Stimulated activated CD8-positive, alpha-beta memory T cell treated with anti-CD3 and anti-CD28 coated beads, Interleukin-12 subunit alpha, Interleukin-12 subunit beta, amount 100 ng/mL, for 4 hours (primary cell): Measurements from ENCODE around the gene RSRC1.
A peak's percentile ranks its signal among the peaks of the same experiment; 100 is the strongest.
"Not testable (repeated sequence)": the region's sequence is repeated elsewhere in the genome, so short reads cannot be mapped to it uniquely, and the experiment has no call there.

Experiments used
- DNase-seq: peaks from one replicate; pipeline ENCODE4 v3.0.0-alpha.2; 2020; ENCODE audit warnings: low read depth

Gene RSRC1, protein sequence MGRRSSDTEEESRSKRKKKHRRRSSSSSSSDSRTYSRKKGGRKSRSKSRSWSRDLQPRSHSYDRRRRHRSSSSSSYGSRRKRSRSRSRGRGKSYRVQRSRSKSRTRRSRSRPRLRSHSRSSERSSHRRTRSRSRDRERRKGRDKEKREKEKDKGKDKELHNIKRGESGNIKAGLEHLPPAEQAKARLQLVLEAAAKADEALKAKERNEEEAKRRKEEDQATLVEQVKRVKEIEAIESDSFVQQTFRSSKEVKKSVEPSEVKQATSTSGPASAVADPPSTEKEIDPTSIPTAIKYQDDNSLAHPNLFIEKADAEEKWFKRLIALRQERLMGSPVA

DNA sequence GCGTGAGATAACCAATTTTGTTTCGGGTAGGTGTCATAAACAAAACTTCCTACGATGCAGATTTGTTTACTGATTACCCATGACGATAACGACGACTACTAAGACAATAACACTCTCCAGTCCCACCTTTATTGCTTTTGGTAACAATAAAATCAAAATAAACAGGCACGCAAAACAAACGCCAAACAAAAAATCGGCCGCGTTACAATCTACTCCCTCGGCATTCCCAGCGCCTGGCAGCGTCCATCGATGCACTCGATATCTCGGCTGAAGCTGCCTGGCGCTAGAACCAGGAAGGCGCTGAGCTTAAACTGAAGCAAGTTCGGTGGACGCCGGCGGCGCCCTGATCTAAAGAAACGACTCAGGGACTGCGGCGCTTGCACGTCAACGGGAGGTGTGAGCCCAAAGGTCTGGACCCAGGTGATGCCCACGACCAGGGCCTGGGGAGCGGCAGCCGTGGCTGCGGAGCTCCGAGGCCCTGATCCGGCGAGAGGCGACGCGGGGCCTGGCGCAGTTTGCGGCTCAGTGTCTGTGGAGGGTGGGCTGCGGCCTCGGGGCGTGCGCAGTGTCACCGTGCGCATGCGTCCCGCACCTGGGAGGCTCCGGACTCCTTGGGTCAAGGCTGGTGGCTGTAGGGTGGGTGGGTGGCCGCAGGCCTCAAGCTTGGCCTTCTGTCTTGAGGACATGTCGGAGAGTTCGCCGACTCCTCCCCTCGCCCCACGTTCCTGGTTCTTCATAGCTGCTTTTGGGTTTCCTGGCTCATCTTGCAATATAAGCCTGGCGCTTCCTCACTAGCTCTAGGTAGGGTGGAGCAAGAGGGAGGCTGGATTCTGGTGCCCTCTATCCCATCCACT lies at the start of gene RSRC1:
Gene RSRC1, plus strand, starts transcription at position 286 of the 854 bp plus-strand sequence. CDS start 12,016 bp downstream, outside the sequence.
- peak; percentile 57 for DNase-seq

DNA sequence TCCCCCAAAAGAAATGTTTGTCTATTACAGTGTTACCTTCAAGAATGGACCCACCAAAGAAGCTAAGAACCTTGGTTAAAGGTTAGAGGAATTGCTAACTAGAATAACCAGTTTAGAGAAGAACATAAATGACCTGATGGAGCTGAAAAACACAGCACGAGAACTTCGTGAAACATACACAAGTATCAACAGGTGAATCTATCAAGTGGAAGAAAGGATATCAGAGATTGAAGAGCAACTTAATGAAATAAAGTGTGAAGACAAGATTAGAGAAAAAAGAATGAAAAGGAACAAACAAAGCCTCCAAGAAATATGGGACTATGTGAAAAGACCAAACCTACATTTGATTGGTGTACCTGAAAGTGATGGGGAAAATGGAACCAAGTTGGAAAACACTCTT lies 44.3 kb upstream of the RSRC1 start:
- DNase-seq, result not testable (repeated sequence)

DNA sequence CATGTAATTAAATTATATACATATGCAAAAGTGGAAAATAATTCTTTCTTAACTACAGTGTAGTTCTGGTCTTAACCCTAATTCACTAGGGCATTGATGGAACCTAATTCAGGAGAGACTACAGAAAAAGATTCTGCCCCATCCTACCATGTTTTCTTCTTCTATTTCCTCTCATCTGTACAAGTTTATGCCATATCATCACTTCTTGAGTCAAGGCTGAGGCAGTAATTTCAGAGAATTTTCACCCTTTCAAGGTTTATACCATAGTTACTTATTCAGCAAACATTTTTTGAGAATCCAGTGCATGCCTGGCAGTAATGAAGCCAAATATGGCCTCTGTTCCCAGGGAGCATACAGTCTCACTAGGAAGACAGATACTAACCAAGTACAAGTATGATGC lies 37.1 kb upstream of the RSRC1 start:
- no peak for DNase-seq

DNA sequence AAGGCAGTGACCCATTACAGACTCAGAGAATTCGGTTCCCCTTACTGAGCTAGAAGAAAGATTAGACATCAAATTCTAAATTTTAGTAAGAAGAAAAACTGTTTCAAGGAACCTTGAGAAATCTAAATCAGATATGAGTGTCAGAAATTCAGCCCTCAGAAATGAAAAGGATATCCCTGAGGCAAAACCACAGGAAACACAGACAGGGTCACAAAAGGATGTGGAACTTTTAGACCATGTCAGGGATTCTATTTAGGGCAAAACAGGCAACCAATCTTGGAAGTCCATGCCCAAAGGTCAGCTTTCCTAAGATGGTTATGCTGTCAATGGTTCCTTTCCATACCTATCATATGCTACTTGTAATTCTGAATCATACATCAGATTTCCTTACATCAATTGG lies 35.3 kb upstream of the RSRC1 start:
- DNase-seq, result no peak

DNA sequence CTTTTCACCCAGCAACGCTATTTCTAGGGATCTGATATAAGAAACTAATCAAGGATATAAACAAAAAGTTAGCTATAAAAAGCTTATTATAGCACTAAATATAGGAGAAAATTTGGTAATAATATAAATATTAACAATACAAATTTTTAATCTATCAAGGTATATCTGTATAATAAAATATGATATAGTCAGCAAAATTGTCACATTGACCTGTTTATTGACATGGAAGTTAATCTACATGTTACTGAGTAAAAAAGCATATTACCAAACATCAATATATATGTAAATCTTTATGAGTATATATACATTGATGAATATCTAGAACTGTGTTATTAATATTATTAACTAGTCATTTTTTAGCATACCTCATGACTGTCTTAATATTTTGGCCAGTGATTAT lies 30.3 kb upstream of the RSRC1 start:
- no peak for DNase-seq

DNA sequence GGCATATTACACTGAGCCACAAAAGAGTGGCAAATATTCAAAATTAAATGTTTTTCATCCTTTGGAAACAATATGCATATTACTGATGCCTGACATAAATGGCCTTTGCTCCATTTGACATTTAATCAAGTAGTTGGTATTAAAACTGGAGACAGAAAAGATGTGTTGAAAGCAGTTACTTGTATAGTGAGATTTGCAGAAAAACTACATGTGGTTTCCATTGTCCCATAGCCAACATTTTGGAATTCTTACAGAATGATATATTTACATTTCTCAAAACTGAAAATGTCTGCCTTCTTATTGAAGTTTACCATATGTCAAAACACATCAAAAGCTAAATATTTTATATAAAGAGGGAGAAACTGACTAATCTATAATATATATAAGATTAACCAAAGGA lies 25.2 kb upstream of the RSRC1 start:
- DNase-seq, result no peak

DNA sequence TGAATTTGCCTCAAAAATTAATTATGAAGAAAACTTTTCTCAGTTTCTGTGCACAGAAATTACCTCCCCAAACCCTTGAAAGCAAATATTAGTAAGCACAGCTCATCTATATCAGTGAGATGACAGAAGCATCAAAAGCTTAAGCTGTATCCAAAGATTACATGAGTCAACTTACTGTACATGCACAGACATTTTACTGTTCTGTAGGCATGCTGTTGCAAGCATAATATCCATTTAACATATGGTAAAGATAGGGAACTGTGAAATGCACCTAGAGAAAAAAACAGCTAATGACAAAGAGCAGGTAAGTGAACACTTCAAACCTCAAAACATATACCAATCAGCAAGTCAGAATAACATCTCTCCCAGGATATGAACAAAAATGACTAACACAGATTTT lies 24.5 kb upstream of the RSRC1 start:
- DNase-seq, result no peak

DNA sequence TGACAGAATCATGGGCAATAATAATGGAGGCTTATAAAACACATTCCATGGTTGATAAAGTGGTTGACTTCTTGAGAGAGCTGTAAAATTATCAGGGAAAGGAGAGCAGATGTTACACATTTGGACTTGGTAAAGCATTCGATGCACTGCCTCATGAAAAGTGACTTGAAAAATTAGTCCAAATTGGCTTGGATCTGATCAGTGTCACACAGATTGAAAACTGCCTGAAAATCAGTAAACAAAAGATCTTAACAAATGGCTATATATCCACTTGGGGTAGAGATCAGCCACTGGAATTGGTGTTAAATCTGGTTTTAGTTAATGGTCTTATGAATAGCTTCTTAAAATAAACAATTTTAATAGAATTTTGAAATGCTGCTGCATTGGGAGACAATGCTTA lies 24.0 kb upstream of the RSRC1 start:
- DNase-seq, result no peak

DNA sequence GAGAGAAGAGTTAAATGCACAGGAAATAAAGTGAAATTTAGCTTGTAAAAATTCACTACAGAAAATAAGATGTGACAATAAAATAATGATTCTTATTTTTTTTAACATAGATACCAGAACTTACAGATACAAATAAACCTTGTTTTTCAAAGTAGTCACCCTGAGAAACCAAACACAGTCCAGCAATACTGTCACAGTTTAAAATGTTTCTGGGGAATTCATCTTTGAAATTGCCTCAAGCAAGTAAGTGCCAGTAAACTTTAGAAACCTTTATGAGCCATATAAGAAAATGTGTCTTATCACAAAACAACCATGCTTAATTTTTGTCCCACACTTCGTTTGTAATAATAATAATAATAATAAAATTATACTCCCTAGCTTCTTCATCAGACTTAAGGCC lies 23.5 kb upstream of the RSRC1 start:
- DNase-seq, result no peak

DNA sequence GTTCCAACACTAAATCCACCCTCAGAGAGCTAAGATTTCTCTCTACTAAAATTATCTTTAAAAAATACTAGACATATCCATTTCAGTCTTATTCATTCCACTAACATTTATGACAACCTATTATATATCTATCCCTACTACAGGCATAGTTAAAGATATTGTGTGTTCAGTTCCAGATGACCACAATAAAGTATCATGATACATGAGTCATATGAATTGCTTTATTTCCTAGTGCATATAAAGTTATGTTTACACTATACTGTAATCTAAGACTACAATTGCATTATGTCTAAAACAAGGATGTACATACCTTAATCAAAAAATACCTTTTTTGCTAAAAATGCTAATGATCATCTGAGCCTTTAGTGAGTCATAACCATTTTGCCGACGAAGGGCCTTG lies 23.1 kb upstream of the RSRC1 start:
- DNase-seq, result no peak

DNA sequence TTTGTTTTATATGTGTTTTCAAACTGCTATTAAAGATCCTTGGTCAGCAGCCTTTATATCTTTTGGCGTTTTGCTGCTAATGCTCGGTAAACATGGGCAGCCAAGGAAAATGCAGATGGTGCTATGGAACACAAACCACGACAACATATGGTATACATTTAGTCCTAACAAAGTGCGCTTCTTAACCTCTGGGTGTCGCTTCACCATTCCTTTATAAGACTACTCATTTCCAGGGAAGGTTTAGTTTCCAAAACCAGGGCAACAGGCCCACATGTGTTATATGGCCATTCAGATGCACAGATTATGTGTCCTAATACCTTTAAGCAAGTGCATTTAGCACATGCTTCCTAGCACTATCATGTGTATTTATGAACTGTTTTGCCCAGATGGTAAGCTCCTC lies 18.4 kb upstream of the RSRC1 start:
- DNase-seq, result no peak

DNA sequence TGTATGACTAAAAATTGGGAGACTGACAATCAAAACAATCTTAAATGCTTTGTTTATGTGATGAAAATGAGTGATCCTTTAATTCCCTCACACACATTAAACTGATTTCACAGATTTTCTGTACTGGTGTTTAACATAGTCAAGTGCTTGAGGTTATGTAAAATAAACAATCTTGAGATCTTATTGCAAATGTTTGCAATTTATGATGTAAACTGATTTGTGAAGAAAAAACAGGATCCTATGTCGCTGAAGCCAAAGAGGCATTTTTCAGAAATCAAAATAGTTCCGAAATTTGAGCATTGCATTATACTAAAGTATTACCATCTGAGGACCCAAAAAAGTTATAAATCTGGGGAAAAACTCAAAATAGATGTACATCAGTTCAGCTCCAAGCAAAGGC lies 16.4 kb upstream of the RSRC1 start:
- DNase-seq, result no peak

DNA sequence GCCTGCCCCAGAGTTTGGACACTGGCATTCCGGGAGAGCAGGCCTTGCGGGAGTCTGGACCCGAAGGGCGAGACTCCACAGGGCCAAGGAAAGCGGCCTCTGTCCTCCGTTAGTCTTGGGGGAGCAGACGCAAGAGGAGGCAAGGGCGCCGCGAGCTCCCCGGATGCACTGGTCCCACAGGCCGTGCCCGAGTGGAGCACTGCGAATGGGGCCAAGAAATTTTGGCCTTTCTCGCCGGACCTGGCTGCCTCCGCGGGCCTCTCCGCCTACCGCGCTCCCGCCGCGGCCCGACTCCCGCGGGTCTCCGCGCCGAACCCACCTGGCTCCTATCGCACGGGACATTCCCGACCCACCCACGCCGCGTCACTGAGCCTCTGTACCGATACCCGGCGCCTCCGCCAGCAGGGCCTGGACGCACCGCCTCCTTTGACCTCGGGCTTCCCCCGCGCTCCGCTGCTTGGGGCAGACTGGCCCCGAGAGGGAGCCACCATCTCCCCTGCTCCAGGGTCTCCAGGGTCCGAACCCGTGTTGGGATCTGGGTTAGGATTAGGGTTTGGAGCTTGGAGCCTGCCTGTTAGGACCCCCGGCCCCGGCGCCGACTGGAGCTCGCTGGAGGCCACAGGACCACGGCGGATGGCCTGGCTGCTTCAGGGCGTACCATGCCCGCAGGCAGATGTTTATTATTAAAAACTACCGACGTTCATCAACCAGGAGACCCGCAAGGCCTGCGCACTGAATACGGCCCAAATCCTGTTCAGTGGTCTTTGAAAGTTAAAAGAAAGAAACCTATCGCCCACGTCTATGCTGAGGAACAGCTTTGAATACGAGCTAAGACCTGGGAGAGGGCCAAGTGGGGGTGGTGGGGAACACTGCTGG lies 15.4 kb upstream of the RSRC1 start:
- no peak for DNase-seq

DNA sequence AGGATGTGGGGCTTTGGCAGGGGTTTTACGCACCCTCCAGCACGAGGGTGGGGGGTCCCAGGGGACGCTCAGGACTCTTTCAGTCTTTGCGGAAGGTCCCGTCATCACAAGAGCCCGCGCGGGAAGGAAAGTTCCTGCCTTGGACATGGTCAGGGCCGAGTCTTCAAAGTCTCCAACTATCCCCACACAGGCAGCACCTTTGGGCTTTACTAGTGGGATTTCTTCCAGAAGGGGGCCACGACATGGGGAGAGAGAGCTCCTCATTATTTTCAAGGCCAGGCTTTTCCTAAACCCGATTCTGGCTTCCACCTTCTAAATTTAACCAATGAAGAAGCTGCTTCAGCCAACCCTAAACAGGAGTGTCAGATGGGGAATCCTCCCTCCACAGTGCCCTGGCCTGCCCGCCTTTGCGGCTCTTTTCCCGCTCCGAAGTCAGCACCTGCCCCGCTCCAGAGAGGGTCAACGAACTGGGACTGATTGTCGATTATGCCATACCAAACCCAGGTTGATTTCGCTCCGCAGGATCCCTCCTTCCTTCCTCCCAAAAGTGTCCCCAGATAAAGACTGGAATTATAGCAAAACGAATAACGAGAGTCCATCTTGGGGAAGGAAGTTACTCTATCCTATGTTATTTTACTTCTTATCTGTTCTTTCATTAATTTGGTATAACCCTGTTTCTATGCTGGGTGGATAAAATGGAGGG lies 14.6 kb upstream of the RSRC1 start:
- no peak for DNase-seq

DNA sequence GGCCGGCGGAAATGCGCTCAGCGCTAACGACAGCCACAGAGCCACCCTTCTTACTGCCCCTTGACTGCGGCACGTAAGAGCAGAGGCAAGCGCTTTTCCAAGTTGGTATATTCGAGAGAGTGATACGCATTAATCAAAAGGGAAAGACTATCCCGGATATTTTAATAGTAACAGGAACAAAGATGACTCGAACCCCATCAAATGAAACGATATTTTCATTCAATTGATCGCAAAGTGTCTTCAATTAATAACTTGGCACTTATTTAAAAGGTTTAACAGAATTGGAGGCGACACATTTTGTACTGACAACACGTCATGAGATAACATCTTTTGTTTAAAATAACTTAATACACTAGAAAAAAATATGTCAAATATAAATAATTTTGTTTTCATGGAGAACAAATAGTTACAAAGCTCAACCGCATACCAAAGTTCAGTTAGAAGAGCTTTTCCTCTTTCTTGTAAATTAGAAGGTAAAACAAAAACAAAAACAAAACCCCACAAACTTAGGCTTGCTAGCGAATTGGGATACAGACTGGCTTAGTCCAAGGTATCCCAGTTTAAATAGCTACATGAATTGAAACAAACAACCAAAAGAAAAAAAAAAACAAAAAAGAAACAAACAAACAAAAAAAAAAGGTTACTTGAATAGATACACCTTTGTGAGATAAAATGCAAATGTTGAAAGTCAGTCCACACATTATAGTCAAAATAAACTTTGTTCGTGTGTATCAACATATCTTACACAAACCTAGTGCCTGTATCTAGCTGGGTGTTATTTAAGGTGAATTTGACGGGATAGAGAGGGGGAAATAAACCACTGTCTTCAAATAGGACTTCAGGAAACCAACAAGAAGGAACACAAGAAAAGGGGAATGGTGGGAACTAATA lies 13.8 kb upstream of the RSRC1 start:
- no peak for DNase-seq

DNA sequence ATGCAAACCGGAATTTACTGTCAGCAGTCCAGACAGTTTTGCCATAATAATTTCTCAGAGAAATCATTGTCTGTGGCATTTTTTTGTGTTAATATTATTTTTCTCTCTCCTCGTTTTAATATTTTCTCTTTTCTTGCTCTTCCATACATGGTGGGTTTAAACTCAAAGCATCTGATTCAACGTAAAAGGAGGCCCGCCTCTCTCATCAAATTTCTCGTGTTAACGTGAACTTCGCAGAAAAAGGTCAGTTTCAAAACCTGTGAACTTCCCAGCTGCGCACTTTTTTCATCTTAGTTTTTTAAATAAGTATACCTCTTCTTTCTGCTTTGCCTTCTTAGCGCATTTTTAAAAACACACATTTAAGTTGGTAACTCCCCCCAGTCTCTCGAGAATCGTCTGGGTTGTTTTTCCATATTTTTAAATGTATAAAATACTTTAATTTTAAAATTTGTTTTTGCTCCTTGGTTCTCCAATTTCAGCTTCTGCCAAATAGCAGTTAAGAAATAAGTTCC lies 12.8 kb upstream of the RSRC1 start:
- DNase-seq, result no peak

DNA sequence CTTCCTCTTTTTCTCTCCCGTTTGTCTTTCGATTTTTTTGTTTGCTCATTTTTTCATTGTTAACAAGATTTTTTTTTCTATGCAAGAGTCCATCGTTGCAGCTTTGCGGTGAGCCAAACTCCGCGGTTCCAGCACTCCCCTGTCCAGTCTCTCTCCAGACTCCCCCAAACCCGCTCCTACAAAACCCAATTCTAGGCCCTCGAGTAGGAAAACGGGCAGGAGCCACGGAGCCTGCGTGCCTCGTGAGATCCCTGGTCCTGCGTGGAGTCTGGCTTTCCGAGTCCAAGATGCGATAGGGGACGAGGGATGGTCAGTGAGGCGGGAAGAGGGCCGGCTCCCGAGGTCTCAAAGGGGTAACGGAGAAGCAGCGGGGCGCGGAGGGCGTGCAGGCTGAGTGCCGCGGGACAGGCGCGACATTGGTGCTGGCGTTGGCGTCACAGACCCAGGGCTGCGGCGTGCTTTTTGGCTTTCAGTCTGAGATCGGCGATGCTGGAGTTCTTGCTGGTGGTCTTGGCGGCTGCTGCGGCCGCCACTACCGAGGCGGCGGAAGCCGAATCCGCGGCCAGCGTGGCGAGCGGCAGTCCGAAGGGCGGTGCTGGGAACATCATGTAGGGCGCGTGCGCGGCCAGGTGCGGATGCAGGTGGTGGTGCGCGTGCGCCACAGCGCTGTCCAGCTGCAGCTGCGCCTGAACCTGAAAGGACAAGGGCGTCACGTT lies 12.1 kb upstream of the RSRC1 start:
- DNase-seq, result no peak

DNA sequence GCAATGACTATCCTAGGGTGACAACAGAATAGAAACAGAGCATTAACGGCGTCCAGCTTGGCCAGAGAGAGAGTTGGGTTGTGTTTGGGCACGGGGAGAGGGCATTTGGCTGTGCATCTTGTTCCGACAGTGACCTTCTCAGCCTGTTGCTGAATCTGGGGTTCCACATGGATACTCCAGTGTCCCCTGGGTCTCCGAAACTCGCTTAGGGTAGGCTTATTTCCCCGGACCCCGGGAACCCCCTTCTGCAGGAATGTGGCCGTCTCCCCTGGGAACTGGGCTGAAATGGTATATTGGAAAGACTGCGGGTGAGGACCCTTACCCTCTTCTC lies 11.6 kb upstream of the RSRC1 start:
- DNase-seq, result no peak

DNA sequence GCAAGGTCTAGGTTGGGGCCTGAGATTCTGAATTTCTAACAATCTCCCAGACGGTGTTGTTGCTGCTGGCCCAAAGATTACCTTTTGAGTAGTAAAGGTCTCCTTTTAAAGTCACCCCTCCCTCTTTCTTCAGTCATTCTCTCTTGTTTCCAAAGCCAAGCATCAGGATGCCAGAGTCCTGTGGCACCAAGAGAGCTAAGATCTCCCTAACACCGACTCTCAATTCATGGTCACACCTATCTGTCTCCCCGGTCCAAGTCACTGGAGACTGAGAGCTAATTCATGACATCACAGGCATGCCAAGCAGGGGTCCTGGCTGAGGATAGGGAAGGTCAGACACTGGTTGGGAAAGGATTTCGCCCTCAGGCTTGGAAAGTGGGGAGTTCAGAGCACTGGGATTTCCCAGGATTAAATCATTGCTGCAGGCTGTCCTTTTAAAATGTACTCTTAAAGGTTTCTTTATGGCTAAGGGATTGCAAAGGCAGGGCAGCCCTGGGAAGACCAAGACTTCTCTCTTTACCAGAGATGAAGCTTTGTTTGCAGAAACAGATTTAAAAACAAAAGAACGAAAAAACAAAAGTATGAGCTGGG lies 11.0 kb upstream of the RSRC1 start:
- no peak for DNase-seq

DNA sequence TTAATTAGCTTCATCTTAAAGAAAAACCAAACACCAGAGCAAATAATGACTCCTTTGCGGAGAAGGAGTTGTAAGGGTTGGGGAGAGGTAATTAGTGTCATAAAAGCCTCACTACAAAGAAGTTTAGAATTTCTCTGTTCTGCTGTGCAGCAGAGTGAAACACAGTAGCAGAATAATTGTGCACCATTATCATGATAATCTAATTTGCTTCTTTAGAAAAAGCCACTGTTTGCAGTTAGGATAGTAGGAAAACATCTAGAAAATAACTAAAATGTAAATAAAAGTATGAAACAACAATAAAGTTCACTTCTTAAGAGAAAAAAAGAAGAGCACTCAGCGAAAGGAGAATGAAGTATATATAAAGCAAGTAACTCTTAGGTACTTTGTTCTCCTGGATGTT lies 9.2 kb upstream of the RSRC1 start:
- DNase-seq, result no peak
